ENCODE data around the gene NBAS.

DNA sequence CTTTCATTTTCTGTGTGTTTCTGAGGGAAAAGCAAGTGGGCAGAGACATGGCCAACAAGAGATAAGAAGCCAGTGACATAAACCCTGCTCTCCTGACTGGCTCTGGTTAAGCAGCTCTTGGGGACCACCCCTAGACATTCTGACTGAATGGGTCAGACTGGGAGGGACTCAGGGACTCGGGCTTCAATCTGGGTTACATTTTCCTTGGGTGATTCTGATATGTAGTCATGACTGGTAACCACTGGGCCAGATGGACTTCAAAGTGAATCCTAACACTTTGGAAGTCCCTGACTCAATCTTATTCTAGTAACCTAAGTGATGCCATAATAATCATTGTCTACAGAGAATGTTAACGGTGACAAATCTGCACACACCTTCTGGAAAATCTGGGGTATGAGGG is 397.8 kb downstream of the NBAS start:
- TF ChIP-seq, protein P1, sequence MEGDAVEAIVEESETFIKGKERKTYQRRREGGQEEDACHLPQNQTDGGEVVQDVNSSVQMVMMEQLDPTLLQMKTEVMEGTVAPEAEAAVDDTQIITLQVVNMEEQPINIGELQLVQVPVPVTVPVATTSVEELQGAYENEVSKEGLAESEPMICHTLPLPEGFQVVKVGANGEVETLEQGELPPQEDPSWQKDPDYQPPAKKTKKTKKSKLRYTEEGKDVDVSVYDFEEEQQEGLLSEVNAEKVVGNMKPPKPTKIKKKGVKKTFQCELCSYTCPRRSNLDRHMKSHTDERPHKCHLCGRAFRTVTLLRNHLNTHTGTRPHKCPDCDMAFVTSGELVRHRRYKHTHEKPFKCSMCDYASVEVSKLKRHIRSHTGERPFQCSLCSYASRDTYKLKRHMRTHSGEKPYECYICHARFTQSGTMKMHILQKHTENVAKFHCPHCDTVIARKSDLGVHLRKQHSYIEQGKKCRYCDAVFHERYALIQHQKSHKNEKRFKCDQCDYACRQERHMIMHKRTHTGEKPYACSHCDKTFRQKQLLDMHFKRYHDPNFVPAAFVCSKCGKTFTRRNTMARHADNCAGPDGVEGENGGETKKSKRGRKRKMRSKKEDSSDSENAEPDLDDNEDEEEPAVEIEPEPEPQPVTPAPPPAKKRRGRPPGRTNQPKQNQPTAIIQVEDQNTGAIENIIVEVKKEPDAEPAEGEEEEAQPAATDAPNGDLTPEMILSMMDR (conservative IDR thresholded peaks at IDR 0.05; ENCODE audit: low read length): no peak
- TF ChIP-seq EZH2phosphoT487 (IDR thresholded peaks at IDR 0.05; ENCODE audit: borderline replicate concordance, low read depth, low read length): no peak

Data from OCI-LY7 (cell line).